HG03575 (cell line): ENCODE data around the gene MLPH.

ENCODE experiments used
- ATAC-seq: cut with Tn5 transposase; IDR thresholded peaks from one replicate; pipeline ENCODE4 v1.9.1; 2021; ENCODE audit not compliant: unreplicated experiment, insufficient number of reproducible peaks, low FRiP score; ENCODE audit errors: extremely low read depth

The MLPH gene

DNA sequence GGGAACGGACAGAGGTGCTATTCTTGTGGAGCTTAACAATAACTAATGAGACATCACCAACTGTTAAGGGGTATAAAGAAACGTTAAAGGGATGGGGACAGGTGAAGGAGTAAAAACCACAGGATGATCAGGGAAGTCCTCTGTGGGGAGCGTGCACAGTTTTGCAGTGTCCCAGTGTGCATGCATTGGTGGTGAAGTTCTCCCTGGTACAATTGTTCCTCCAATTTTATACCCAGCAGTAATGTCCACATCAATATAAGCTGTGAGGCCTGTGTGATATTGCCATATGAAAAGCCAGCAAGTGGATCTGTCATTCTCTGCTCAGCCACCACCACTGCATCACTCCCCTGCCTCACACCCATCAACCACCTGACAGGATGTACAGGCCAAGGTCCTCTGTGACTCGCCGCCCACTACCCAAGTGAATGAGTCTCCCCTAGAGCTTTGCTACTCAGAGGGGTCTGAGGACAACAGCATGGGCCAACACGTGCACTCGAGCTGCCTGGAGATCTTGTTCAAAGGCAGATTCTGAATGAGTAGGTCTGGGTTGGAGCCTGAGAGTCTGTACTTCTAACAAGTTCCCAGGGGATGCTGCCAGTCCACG, 4.6 kb downstream of the MLPH start:
- ATAC-seq: no peak

DNA sequence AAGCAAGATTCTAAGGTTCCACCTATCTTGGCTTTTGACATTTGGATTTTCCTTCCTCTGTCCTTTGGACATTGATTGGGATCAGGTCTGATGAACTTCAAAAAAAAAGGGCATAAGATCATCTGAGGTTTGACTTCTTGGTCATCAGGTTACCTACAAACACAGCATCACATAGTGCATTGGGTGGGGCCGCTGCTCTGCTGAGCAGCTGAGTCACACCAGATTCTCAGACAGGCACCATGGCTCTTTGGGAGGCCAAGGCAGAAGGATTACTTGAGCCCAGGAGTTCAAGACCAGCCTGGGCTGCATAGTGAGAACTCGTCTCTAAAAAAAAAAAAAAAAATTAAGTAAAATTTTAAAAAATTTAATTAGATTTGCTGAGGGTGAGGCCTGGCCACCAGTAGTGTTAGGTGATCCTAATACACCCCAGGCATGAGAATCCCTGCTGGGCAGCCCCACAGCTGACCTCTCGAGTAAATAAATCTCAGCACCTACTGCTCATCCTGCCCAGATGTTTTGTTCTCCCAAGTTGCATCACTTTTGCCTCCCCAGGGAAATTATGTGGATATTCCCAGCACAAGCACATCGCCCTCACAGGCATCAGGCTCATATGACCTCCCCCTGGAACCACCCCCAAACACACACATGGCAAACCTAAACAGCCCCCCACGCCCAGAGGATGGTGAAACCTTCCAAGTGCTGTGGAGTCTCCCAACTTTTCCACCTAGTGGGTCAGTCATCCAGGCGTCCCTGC, 5.3 kb downstream of the MLPH start:
- no peak for ATAC-seq

GRCh38 chr2:237494066-237494465, 7.0 kb downstream of the MLPH start:
- no peak for ATAC-seq

DNA sequence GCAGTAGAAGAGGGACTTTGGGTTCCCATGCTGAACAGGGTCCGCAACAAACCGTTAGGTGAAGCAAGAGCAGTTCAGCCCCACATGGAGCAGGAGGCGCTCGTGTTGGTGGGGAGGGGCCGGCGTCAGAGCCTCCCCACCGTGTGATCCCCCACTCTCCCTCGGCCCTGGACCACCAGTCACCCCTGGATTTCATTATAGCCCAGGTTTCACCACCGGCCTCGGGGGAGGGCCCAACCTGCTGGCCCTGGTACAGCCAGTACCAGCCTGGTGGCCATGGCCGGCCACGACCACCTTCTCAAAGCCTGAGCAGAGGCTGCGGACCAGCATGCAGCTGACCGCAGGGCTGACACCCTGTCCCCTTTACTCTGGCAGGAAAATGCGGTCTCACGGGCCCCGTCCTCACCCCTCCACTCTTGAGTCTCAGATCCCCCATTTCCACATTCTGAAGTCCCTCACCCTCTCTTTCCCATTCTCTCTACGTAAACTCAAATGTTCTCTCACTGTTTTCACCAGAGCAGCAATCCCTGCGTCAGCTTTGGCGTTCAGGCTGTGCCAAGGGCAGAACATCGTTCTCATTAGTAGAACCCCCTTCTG, 8.6 kb downstream of the MLPH start:
- ATAC-seq: no peak

DNA sequence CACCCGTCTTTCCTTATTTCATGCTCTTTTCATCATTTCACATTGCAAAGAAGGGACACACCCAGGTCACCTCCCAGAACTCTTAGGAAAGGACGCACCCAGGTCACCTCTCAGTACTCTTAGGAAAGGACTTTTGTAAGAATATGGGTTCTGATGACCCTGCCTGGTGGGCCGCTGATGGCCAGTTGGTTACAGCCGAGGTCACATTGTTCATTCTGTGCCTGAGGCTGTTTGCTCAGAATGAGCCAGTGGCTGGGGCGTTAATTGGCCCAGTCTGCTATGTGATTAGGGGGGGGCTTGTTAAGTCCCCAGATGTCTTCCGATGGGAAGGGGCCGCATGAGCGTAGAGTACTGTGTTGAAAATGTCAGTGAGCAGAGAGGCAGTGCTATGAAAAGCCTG, 9.4 kb downstream of the MLPH start:
- ATAC-seq: no peak

- no peak for ATAC-seq
Observed at GRCh38 chr2:237497009-237497837, 10.2 kb downstream of the MLPH start.

GRCh38 chr2:237497838-237498186, 10.8 kb downstream of the MLPH start:
- ATAC-seq: no peak

DNA sequence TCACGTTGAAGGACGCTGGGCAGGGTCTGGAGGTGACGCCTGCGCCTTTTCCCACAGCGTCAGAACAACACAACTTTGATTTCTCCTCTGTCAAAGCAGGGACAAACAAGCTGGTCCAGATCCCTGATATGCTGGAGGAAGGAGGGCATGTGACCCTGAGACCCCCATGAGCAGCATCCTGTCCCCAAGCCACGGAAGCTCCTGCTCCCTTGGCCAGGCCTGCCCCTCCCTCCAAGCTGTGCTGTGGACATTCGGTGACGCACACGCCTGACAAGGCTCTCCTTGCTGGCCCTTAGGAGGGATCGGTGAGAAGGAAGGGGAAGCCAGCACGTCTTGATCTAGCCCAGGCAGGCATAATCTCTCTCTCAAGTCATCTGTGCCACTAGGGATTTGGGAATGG, 11.3 kb downstream of the MLPH start:
- no peak for ATAC-seq

- ATAC-seq: no peak
Observed at GRCh38 chr2:237500681-237501424, 13.8 kb downstream of the MLPH start.

GRCh38 chr2:237501892-237502513, 15.0 kb downstream of the MLPH start:
- ATAC-seq: no peak

- no peak for ATAC-seq
Observed at GRCh38 chr2:237503201-237503600, 16.1 kb downstream of the MLPH start.

DNA sequence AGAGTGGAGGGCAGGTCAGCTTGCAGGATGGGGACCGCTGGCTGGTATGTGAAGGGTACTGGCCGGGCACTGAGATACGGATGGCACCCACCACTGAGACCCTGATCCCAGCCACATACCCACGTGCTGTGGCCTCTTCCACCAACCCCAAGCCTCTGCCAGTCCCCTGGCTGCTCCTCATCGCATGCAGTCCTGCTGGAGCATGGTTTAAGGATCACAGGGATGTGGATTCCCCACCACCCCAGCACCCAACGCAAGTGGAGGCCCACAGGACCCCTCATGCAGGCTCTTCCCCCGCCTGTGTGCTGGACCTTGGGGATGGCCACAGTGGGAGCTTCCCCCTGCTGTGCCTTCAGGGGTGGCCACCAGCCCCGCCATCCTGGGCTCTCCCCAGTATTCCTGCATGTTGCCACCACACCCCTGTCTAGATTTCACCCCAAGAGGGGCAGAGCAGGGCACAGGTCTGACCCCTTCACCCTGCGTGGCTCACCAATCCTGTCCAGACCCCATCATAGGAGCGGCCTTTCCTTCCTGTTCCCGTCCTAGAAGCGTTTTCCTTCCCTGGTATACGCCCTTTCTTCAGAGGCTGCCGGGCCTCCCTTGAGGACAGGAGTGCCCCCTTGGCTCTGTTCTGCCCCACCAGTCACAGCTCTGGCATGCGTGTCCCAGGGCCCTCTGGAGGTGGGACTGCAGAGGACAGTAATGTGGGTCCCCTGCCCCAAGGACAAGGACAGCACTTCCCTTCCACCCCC, 18.3 kb downstream of the MLPH start:
- ATAC-seq: no peak

- ATAC-seq: no peak
Observed at GRCh38 chr2:237507512-237507911, 20.5 kb downstream of the MLPH start.

- no peak for ATAC-seq
Observed at GRCh38 chr2:237508361-237508760, 21.3 kb downstream of the MLPH start.

- ATAC-seq: no peak
Observed at GRCh38 chr2:237509151-237509550, 22.1 kb downstream of the MLPH start.

DNA sequence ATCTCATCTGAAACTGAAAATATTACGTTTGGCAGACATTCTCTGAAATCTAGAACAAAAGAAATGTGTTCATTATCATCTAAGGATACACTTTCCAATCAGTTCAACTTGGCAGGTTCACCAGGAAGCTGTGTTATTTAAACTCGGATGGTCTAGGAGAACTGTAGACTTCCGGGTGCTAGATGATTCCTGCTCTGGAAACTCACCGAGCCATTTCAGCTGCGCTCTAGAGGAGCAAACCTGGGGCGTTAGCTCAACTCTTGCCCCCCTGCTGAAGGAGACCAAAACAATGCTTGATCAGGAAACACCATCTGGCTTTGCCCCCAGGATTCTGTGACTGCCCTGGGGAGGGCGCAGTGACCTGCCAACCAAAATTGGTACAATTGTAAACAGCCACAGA, 22.9 kb downstream of the MLPH start:
- ATAC-seq: no peak

DNA sequence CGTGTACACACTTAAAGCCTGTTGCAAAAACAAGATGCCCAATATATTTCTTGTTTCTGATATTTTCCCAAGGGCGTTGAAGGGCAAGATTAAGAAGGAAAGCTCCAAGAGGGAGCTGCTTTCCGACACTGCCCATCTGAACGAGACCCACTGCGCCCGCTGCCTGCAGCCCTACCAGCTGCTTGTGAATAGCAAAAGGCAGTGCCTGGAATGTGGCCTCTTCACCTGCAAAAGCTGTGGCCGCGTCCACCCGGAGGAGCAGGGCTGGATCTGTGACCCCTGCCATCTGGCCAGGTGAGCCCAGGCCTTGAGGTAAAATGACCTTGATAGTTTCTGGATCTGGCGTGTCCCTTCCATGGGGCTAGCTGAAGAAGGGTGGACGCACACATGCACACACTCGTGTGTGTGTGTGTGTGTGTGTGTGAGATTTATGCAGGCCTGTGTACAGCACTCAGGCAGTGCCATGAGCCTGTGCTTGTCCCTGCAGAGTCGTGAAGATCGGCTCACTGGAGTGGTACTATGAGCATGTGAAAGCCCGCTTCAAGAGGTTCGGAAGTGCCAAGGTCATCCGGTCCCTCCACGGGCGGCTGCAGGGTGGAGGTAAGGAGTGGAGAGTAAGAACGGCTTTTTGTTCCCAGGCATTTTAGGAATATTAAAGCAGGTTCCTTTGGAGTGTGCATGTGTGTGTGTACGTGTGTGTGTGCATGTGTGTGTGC, 23.6 kb downstream of the MLPH start:
- no peak for ATAC-seq
